ENCODE measurements around the gene TXLNG. TPM values are rescaled to one million over a fixed set of nuclear protein-coding genes. Genes with fewer than 3 reads are reported as not detected.
A peak's percentile ranks its signal among the peaks of the same experiment; 100 is the strongest.

The TXLNG gene
- total RNA-seq, 1 donor from 2014 or later: 12.1 TPM

DNA sequence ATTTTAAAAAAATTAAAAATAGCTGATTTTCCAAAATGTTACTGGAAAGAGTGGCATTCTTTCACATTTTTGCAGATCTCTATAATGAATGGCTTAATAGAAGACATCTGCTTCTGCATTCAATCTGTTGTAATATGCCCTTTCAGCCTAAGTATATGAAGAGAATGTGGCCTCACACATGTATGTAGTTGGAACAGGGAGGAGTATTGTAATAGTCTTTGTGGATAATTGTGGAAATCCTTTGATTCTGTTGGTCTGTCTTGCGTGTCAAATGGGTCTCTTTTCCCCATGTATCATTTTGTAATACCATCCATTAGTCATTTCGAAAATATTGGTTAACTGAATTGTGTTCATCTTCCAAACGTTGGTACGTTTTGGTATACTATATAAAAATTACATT is 11.6 kb downstream of the TXLNG start:
- H3K4me3 ChIP-seq: no peak overlapping the region
- H3K27ac ChIP-seq: no peak overlapping the region
- no peaks in the 10 kb centered on the region for H3K4me1 ChIP-seq
- H3K36me3 ChIP-seq: peaks cover 7% of the 10 kb centered on the region
- H3K9me3 ChIP-seq: no peaks in the 10 kb centered on the region
- intact Hi-C loops (cut with DNase I): no loop called here
- ATAC-seq: no peak
- TF ChIP-seq CTCF (IDR thresholded peaks at IDR 0.05): no peak
- no peak for DNase-seq
- H3K27me3 ChIP-seq: no peaks in the 10 kb centered on the region

DNA sequence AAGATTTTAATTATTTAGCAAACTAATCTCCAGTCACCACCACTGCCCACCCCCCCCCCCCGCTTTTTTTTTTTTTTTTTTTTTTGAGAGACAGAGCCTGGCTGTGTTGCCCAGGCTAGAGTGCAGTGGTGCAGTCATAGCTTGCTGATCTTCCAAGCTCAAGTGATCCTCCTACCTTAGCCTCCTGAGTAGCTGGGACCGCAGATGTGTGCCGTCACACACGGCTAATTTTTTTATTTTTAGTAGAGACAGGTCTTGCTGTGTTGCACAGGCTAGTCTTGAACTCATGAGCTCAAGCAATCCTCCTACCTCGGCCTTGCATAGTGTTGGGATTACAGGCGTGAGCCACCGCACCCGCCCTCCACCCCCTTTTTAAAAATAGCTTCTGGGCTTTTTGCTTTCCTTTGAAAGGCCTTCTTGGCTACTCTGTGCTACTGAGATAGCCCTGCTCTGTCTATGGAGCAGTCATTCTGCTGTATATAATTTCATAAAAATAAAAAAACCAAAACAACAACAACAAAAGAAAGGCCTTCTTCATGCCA is 18.7 kb downstream of the TXLNG start:
- Histone ChIP-seq H3K27me3 (no peaks in the 10 kb centered on the region), H3K9me3 (no peaks in the 10 kb centered on the region), H3K4me1 (peaks cover 6% of the 10 kb centered on the region), H3K27ac (no peak overlapping the region), H3K4me3 (no peak overlapping the region), H3K36me3 (no peaks in the 10 kb centered on the region)
- intact Hi-C loops (cut with DNase I): no loop called here
- TF ChIP-seq CTCF (IDR thresholded peaks at IDR 0.05): no peak
- ATAC-seq (no peak), DNase-seq (no peak)

DNA sequence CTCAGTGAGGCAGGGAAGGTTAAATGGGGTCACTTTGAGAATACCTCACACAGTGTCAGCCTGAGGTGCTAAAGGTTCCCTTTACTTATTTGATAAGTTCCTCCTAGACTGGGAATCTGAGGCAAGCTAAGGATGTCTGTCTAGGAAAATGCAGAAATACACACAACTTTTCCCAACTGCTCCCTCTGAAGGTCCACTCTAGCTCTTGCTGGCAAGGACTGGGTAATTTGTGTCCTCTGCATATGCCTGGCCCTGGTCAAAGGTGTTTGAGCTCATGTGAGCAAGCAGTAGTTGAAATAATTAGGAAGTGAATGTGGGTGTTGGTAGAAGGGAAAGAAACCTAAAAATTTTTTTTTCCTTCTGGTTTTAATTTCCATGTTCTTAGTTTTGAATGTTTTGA is 21.3 kb downstream of the TXLNG start:
- H3K4me1 ChIP-seq: peaks cover 6% of the 10 kb centered on the region
- no peaks in the 10 kb centered on the region for H3K36me3 ChIP-seq
- peak; percentile 34 for TF ChIP-seq CTCF (IDR thresholded peaks at IDR 0.05)
- H3K27ac ChIP-seq: peak overlapping the region; percentile 24
- H3K27me3 ChIP-seq: no peaks in the 10 kb centered on the region
- ATAC-seq (peak; percentile 59), DNase-seq (no peak)
- H3K9me3 ChIP-seq: no peaks in the 10 kb centered on the region
- intact Hi-C loops (cut with DNase I): no loop called here
- H3K4me3 ChIP-seq: peak overlapping the region; percentile 36

DNA sequence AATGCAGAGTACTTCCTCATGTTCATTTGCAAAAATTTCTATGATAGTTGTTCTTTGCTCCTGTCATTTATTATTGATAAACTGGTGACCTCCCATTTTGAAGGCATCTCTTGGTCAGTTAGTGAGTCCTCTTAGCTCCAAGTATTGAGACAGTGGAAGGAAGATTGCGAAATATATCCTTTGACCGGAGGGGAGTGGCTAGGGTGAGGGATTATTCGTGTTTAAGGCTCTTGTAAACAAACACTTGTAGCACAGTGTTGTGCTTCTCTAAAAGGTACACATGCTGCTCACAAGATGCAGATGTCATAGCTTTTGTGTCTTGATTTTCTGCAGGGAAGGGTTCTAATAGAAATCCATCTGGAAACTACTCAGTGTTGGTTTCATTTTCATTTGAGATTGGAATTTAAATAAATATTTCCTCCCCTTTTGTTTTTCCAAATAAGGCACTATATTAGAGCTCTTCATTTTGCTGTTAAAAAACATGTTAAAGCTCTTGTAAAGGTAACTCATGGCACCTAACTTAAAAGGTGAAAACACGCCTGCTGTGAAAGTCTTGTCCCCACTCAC is 21.8 kb downstream of the TXLNG start:
- DNase-seq (no peak), ATAC-seq (peak; percentile 81)
- Histone ChIP-seq H3K9me3 (no peaks in the 10 kb centered on the region), H3K27ac (peak overlapping the region; percentile 42), H3K36me3 (no peaks in the 10 kb centered on the region), H3K27me3 (no peaks in the 10 kb centered on the region), H3K4me3 (peak overlapping the region; percentile 36), H3K4me1 (peaks cover 6% of the 10 kb centered on the region)
- no peak for TF ChIP-seq CTCF (IDR thresholded peaks at IDR 0.05)
- intact Hi-C loops (cut with DNase I): no loop called here

- Histone ChIP-seq H3K36me3 (peaks cover 6% of the 10 kb centered on the region), H3K9me3 (no peaks in the 10 kb centered on the region), H3K27me3 (no peaks in the 10 kb centered on the region), H3K4me1 (no peaks in the 10 kb centered on the region), H3K4me3 (no peak overlapping the region), H3K27ac (no peak overlapping the region)
- intact Hi-C loops (cut with DNase I): no loop called here
- DNase-seq (no peak), ATAC-seq (no peak)
- no peak for TF ChIP-seq CTCF (IDR thresholded peaks at IDR 0.05)
Observed at GRCh38 chrX:16814597-16814996, 28.3 kb downstream of the TXLNG start.

All from upper lobe of right lung (tissue), 1 donor.